ENCODE measurements around the gene SSPN.

The SSPN gene

DNA sequence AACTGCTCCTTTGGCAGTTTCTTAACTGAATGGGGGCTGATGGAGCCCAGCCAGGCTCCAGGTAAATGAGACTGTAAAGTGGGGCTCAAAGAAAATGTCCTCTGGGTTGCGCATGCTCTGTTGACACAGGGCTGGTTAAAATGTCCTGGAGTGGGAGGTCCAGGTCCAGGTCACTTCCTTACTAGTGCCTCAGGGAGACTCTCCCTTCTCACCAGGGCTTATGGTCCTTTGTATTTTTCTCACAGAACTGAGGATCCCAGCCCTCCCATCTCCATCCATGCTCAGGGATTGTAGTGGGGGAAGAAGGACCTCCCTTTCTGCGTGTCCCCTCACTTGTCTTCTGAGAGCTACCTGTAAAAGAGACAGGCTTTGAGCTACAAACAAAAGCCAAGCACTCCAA, 77.5 kb downstream of the SSPN start:
- no peak for TF ChIP-seq TAF1 (IDR thresholded peaks at IDR 0.05; ENCODE audit: low read depth)
- TF ChIP-seq, protein P1, sequence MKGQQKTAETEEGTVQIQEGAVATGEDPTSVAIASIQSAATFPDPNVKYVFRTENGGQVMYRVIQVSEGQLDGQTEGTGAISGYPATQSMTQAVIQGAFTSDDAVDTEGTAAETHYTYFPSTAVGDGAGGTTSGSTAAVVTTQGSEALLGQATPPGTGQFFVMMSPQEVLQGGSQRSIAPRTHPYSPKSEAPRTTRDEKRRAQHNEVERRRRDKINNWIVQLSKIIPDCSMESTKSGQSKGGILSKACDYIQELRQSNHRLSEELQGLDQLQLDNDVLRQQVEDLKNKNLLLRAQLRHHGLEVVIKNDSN (IDR thresholded peaks at IDR 0.05), result no peak
- TF ChIP-seq NFIC (IDR thresholded peaks at IDR 0.05), result no peak
- TF ChIP-seq TEAD4 (IDR thresholded peaks at IDR 0.05), result no peak
- no peak for TF ChIP-seq EGR1 (IDR thresholded peaks at IDR 0.05)
- TF ChIP-seq YY1 (IDR thresholded peaks at IDR 0.05; ENCODE audit: low read depth), result no peak
- no peak for TF ChIP-seq CEBPB (IDR thresholded peaks at IDR 0.05)
- no peak for TF ChIP-seq ZBTB7A (IDR thresholded peaks at IDR 0.05; ENCODE audit: low read depth)
- TF ChIP-seq, protein P2, sequence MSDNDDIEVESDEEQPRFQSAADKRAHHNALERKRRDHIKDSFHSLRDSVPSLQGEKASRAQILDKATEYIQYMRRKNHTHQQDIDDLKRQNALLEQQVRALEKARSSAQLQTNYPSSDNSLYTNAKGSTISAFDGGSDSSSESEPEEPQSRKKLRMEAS (IDR thresholded peaks at IDR 0.05), result no peak
- TF ChIP-seq, protein P3, sequence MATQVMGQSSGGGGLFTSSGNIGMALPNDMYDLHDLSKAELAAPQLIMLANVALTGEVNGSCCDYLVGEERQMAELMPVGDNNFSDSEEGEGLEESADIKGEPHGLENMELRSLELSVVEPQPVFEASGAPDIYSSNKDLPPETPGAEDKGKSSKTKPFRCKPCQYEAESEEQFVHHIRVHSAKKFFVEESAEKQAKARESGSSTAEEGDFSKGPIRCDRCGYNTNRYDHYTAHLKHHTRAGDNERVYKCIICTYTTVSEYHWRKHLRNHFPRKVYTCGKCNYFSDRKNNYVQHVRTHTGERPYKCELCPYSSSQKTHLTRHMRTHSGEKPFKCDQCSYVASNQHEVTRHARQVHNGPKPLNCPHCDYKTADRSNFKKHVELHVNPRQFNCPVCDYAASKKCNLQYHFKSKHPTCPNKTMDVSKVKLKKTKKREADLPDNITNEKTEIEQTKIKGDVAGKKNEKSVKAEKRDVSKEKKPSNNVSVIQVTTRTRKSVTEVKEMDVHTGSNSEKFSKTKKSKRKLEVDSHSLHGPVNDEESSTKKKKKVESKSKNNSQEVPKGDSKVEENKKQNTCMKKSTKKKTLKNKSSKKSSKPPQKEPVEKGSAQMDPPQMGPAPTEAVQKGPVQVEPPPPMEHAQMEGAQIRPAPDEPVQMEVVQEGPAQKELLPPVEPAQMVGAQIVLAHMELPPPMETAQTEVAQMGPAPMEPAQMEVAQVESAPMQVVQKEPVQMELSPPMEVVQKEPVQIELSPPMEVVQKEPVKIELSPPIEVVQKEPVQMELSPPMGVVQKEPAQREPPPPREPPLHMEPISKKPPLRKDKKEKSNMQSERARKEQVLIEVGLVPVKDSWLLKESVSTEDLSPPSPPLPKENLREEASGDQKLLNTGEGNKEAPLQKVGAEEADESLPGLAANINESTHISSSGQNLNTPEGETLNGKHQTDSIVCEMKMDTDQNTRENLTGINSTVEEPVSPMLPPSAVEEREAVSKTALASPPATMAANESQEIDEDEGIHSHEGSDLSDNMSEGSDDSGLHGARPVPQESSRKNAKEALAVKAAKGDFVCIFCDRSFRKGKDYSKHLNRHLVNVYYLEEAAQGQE (IDR thresholded peaks at IDR 0.05; ENCODE audit: low read depth), result no peak
- no peak for TF ChIP-seq EP300 (IDR thresholded peaks at IDR 0.05; ENCODE audit: borderline replicate concordance)
- TF ChIP-seq TCF12 (IDR thresholded peaks at IDR 0.05; ENCODE audit: low read depth), result no peak
- TF ChIP-seq FOXM1 (IDR thresholded peaks at IDR 0.05; ENCODE audit: borderline replicate concordance, low read depth), result no peak
- TF ChIP-seq CREB1 (IDR thresholded peaks at IDR 0.05; ENCODE audit: low read depth), result no peak

DNA sequence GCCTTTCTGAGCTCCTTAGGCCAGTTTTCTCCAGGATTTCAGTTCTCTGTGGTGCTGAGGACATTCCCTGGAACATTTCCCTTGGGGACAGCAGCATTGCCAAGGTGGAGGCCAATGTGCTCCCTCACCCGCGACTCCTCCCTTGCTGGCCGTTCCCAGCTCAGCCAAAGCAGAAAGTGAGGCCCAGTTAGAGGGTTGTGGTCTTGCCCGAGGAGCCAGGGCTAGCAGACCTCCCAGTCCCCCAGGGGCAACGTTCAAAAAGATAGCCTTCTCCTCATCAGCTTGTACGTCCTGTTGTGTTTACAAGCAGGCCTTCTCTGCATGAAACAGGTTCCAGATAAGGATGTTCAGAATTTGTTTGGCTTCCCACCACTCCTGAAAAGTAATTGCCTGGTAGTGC, 78.4 kb downstream of the SSPN start:
- TF ChIP-seq CEBPB (IDR thresholded peaks at IDR 0.05), result no peak
- TF ChIP-seq TAF1 (IDR thresholded peaks at IDR 0.05; ENCODE audit: low read depth), result no peak
- TF ChIP-seq EGR1 (IDR thresholded peaks at IDR 0.05), result no peak
- no peak for TF ChIP-seq RAD21 (IDR thresholded peaks at IDR 0.05; ENCODE audit: low read depth)
- no peak for TF ChIP-seq EP300 (IDR thresholded peaks at IDR 0.05; ENCODE audit: borderline replicate concordance)
- TF ChIP-seq, protein P1 (IDR thresholded peaks at IDR 0.05), result no peak
- no peak for TF ChIP-seq YY1 (IDR thresholded peaks at IDR 0.05; ENCODE audit: low read depth)
- TF ChIP-seq ZBTB7A (IDR thresholded peaks at IDR 0.05; ENCODE audit: low read depth), result no peak; the same call in 1 of the 2 replicates
- TF ChIP-seq CREB1 (IDR thresholded peaks at IDR 0.05; ENCODE audit: low read depth), result no peak
- no peak; the same call in none of the 2 replicates for TF ChIP-seq NFIC (IDR thresholded peaks at IDR 0.05)
- TF ChIP-seq TEAD4 (IDR thresholded peaks at IDR 0.05), result no peak
- TF ChIP-seq, protein P2 (IDR thresholded peaks at IDR 0.05), result no peak
- TF ChIP-seq, protein P3 (IDR thresholded peaks at IDR 0.05; ENCODE audit: low read depth), result no peak
- no peak for TF ChIP-seq TCF12 (IDR thresholded peaks at IDR 0.05; ENCODE audit: low read depth)
- no peak for TF ChIP-seq FOXM1 (IDR thresholded peaks at IDR 0.05; ENCODE audit: borderline replicate concordance, low read depth)

DNA sequence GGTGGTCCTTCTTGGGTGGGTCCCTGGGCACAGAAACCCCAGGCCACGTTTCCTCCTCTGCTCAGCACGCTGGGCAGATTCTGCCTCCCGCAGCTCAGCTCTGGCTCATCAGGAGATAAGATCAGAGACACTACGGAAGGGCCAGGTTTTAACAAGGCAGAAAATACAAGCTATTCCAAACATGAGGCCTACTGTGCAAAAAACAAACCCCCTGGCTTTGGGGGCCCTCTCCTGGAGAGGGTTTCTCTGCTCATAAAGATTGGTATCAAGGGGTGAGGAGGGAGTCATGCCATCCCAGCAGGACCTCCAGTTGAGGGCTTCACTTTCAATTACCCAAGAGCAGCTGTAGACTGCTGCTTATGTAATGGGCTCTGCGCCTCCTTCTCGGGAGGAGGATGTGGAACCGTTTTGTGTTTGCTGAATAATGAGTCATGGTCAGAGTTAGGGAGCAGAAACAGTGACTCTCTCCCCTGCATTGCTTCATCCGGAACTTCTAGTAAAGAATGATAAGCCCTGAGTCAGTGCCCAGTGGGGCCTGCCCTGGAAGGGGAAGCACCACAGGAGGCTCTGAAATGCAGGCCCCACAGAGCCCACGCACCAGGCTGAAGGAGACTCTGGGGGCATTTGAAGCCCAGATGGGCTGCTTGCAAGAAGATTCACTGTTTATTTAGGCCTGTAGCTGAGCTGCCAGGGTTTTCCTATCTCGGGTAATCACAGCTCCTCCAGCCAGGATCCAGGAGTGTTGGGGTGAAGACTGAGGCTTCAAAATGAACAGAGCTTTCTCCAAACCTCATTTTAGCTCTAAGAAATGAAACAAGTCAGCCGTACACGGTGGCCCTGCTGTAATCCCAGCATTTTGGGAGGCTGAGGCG, 79.3 kb downstream of the SSPN start:
- peak; percentile 62 for TF ChIP-seq EGR1 (IDR thresholded peaks at IDR 0.05)
- peak; percentile 66 for TF ChIP-seq TEAD4 (IDR thresholded peaks at IDR 0.05)
- no peak for TF ChIP-seq TAF1 (IDR thresholded peaks at IDR 0.05; ENCODE audit: low read depth)
- TF ChIP-seq CREB1 (IDR thresholded peaks at IDR 0.05; ENCODE audit: low read depth), result no peak; the same call in 1 of the 2 replicates
- TF ChIP-seq YY1 (IDR thresholded peaks at IDR 0.05; ENCODE audit: low read depth), result 0 out of 2 replicates have a peak, but pooled peaks have one; percentile 25
- peak; percentile 92 for TF ChIP-seq CEBPB (IDR thresholded peaks at IDR 0.05)
- TF ChIP-seq, protein P3 (IDR thresholded peaks at IDR 0.05; ENCODE audit: low read depth), result no peak
- TF ChIP-seq, protein P2 (IDR thresholded peaks at IDR 0.05), result peak; percentile 58; the same call in 1 of the 2 replicates
- peak; percentile 91 for TF ChIP-seq EP300 (IDR thresholded peaks at IDR 0.05; ENCODE audit: borderline replicate concordance)
- TF ChIP-seq ZBTB7A (IDR thresholded peaks at IDR 0.05; ENCODE audit: low read depth), result peak; percentile 49; the same call in 1 of the 2 replicates
- TF ChIP-seq TCF12 (IDR thresholded peaks at IDR 0.05; ENCODE audit: low read depth), result peak; percentile 86
- TF ChIP-seq FOXM1 (IDR thresholded peaks at IDR 0.05; ENCODE audit: borderline replicate concordance, low read depth), result peak; percentile 60; the same call in 1 of the 2 replicates
- peak; percentile 35; the same call in 1 of the 2 replicates for TF ChIP-seq RAD21 (IDR thresholded peaks at IDR 0.05; ENCODE audit: low read depth)
- TF ChIP-seq NFIC (IDR thresholded peaks at IDR 0.05), result peak; percentile 73
- TF ChIP-seq, protein P1 (IDR thresholded peaks at IDR 0.05), result 0 out of 2 replicates have a peak, but pooled peaks have one; percentile 14

All from Ishikawa (cell line).